ENCODE data around the gene SND1.

SND1 gene

DNA sequence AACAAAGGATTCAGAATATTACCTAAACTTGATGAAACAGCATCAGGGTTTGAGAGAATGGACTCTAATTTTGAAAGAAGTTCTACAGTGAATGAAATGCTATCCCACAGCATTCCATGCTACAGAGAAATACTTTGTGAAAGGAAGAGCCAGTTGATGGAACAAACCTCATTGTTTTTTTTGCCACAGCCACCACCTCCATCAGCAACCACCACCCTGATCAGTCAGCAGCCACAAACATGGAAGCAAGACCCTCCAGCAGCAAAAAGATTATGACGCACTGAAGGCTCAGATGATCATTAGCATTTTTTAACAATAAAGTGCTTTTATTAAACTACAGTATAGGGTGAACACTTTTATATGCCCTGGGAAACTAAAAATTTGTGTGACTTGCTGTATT is 280.5 kb downstream of the SND1 start:
- no peak for DNase-seq (ENCODE audit: low read depth in 2 of 2)

DNA sequence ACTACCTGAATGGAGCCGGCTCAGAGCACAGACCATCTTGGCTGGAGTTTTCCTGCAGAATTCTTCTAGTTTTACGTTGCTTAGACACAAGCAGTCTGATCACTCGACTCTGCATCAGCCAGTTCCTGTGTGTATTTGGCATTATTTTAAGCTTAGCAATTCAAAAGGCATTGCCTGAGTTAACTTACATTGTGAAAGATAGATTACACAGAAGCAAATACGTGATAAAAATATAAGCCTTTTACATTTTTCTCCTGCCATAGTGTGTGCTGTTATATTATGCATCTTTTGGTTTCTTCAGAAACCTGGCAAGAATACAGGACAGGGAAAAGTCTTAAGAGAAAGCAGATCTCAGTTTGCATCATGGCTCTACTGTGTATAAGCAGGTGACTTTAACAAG is 281.2 kb downstream of the SND1 start:
- DNase-seq (ENCODE audit: low read depth in 2 of 2): no peak

DNA sequence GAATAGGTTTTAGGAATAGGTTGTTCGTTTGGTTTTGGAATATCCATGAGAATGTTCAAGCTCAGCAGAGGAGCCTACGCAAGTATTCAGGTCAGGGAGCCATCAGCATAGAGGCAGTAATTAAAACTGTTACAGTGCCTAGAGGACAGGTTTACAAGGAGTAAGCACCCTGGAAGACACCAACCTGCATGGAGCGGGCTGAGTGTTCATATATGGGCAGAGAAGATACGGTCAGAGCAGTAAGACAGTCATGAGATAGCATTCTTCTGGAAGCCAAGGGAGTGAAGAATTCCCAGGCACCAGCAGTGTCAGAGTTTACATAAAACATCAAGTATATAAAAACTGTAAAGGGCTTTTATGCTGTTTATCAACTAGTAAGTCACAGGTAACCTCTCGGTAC is 282.7 kb downstream of the SND1 start:
- DNase-seq (ENCODE audit: low read depth in 2 of 2): no peak

DNA sequence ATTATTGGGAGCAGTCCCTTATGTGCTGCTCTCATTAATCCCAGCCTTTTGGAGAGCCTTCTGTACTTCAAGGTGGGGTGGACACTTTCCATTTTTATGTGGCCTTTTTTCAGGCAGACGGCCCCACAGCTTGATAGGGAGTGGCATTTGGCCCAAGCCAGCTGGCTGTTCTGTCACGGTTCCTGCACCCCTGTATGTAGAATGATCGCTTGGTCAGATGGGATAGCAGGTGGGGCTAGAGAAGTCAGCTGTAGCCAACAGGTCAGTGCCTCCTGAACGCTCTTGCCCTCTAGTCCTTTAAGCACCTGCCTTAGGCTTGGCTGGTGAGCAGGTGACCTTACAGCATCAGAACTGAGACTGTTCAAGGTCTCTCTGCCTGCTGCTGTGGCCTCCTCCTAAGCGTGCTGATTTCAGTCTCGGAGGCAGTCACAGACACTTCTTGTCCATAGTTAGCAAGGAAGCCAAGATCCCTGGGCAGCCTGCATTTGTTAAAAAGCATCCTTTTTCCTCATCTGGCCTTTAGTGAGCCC is 283.9 kb downstream of the SND1 start:
- DNase-seq (ENCODE audit: low read depth in 2 of 2): no peak

DNA sequence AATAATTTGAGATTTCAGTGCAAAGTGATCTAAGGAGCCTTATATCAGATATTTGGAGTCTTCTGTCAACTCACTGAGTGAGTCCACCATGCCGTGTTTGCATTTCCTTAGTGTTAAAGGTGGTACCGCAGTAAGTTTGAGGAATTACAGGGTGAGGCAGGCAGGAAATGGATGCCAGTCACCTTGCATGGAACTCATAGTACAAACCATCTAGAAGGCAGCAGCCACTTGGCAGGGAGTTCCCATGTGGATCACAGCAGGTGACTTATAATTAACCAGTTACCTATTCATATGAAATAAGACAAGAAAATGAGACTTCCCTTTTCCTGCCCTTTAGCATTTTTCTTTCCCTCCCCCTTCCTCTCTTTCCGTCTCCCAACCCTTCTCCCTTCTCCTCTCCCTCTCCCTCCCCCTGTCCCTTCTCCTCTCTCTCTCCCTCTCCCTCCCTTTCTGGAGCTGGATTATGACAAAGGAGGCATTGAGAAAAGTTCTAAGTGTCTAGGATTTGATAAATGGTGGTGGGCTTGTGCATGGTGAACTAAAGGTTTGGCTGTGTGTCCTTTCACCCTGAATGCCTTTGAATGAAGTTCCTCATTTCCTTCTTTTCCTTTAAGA is 285.2 kb downstream of the SND1 start:
- DNase-seq (ENCODE audit: low read depth in 2 of 2): no peak

DNA sequence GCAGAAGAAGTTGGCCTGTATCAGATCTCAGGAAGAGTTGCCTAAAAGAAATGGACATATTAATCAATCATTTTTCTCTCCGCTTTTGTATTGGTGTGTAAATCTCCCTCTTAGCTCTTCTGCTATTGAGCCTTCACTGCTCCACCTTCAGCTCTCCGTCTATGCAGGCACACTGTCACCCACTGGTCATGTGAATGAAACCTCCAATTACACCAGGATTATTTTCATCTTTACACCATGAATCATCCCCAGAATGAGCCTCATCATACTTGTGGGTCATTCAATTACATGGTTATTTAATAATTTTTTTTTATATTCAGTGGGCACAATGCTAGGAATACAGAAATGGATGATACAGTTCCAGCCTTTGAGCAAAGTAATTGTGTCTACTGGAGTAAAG is 286.6 kb downstream of the SND1 start:
- DNase-seq (ENCODE audit: low read depth in 2 of 2): no peak

DNA sequence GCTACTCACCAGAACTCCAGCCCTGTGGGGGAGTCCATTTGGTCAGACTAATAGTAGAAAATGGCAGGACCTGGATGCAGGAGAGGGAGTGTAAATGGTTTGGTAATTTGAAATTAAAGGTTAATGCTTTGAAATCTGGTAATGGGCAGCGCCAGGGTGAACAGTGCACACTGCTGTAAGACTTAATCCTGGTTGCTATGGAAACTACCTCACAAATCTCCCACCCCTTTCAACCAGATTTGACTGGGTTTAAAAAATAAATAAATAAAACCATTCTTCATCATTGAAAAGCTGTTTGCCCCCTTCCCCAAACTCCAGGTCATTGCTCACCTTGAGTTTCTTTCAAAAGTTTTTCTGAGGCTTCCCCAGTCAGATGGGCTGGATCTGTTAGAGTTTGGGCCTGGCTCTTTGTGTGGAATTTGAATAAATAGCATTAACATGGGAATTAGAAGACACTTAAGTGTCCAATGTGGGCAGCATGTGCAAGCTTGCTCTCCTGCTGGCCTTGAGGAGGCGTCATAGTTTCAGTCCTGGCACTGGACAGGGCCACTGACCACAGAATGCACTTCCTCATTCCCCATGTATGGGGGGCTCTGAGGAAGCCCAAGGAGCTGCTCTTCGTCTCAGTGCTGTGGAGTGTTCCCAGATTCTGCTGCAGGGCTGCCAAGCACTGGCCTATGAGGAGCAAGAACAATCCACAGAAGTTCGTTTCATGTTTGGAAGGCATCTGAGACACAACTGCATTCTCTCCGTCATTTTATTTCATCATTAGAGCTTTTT is 288.6 kb downstream of the SND1 start:
- DNase-seq (ENCODE audit: low read depth in 2 of 2): no peak

DNA sequence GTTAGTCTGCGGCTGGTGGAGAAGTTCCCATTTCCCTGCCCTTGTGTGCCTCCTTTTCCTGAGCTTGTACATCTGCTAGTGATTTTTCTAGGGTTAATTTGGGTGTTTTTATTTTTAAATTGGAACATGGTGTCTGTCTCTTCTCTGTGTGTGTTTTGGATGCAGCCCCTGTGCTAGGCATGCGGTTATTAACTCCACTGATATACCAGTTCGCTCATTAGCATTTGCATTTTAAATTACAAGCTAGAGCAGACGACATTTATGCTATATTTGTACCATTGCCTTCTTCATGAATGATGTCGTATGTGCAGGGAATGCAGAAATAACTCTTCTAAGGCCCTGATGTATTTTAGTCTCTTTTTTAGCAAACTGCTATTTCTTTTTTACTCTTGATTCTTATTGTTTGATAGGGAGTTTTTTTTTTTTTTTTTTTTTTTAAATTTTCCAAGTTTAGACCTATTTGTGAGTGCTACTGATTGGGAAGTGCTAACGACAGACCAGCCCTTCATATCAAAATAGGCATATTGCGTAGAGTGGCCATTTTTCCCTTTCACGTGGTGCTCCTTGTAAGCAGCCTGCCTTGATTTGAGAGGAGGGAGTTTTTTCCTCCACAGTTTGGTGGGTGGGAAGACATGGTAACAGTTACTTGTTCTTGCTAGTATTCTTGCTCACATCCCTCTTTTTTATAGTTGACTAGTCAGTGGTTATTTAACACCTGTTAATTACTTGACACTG is 289.6 kb downstream of the SND1 start:
- DNase-seq (ENCODE audit: low read depth in 2 of 2): no peak

DNA sequence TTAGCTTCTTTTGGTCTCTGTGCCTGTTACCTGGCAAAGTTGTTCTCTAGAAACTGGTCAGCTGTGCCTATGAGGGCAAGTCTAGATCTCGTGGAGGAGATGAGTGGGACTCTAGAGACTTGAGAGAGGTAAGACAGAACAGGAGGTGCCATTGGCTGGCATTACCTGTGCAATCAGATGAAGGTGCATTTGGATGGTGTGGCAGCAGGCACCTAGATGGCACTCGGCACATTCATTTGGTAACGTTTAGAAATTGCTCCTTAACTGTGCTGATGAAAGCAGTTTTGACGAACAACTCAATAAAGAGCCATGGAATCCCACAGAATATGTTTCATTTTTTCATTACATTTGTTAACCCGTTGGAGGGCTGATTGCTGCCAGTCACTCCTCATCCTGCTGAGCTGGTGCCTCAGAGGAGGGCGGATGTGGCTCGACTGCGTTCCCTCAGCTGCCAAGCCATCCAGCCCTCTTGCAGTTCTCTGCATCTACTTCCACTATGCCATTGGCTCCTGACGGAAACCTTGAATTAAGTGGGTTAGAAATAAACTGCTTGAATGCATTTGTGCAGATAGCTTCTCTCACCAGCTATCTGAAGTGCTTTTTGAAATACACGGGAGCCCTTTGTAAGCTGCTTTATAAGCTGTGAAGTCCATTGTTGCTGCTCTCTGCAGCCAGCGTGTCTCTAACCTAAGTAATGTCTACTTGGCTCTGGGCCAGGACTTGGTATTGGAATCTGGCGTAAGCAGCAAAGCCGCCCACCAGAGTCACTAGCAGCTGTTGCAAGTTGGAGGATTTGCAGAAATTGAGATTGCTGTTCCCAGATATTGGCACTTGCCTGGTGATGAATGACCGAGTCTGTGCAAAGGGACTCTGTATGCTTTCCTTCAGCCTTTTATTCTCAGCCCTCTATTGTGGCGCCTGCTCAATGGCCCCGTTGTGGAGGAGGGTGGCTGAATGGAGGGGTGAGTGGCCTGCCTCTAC is 291.8 kb downstream of the SND1 start:
- no peak for DNase-seq (ENCODE audit: low read depth in 2 of 2)

DNA sequence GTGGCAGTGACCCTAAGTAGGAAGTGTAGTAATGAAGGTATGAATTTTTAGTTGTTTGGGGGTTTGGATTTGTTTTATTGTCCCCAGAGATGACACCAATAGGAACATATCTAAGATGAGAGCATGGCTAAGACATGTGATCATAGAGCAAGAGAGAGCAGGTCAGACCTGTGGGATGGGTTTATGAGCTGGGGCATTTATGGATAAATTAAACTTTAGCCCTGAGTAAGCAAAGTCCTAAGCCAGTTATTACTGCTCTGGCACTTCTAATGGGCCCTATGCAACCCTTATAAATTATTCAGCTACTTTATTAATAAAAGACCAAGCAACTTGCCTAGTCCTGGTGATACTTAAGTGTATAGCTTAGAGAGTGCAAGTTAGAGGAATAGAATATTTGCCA is 294.1 kb downstream of the SND1 start:
- DNase-seq (ENCODE audit: low read depth in 2 of 2): no peak

DNA sequence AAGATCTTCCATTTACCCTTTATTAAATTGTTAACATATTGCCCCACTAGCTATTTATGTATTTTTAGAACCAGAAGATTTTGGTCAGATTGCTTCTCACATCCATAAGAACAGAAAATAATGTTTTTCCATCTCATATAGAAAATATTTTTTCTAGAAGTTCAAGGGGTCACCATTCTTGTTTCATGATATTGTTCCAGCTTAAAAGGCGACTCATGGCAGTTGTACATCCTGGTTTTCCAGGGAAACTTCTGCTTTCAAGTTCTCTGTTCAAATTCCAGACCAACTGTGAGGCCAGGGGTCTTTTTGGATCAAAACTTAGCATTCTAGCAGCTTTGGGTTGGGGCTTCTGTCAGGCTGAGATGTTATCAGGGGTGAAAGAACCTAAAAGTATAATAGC is 294.9 kb downstream of the SND1 start:
- DNase-seq (ENCODE audit: low read depth in 2 of 2): no peak

DNA sequence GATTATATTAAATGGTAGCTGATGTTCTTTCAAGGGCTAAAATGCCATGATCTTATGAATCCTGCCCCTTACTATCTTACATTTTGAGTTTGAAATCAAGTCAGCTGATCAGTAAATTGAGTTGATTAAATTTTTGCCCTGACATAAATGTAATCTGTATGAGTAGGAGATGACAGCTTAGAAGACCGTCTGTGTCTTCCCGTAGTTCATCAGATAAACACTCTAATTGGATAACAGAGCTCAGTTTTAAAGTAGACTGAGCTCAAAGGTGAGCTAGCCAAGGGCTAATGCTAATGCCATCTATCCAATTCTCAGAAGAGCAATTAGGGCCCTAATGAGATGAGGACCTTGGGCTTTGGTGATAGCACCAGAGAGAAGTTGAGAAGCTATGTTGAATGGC is 296.3 kb downstream of the SND1 start:
- DNase-seq (ENCODE audit: low read depth in 2 of 2): no peak

DNA sequence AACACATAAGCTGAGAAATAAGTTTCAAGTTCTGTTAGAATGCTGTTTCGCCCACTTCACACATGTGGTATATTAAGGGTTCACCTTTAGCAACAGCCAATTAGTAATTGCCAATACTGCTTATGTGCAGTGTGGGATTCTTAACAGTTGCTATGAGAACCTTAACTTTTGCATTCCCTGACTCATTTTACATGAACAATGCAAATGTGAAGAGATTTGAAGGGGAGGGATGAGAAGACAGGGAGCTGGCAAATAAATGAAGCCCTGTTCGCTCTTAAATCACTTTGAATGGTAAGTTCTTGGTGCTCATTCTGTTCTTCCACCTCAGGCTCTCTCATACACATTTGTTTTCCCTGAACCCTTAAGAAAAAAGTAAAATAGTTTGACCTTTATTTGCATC is 296.9 kb downstream of the SND1 start:
- no peak for DNase-seq (ENCODE audit: low read depth in 2 of 2)

DNA sequence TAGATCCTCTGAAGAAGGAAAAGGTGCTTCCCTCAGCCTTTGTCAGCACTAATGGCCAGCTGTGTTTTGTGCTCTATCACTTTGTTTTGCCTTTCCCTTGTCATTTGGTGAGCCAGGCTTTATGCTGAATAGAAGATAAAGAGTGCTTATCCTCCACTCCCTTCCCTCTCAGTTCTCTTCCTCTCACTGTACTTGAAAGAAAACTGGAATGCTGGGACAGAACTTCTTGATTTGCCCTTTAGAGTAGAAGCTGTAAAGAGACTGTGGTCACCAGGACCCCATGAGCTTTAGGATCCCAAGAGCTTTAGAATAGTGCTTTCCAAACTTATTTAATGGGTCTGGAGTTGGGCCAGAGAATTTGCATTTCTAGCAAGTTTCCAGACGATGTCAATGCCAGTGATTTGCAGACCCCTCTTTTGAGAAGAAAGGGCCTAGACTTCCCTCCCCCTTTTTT is 297.8 kb downstream of the SND1 start:
- DNase-seq (ENCODE audit: low read depth in 2 of 2): no peak

DNA sequence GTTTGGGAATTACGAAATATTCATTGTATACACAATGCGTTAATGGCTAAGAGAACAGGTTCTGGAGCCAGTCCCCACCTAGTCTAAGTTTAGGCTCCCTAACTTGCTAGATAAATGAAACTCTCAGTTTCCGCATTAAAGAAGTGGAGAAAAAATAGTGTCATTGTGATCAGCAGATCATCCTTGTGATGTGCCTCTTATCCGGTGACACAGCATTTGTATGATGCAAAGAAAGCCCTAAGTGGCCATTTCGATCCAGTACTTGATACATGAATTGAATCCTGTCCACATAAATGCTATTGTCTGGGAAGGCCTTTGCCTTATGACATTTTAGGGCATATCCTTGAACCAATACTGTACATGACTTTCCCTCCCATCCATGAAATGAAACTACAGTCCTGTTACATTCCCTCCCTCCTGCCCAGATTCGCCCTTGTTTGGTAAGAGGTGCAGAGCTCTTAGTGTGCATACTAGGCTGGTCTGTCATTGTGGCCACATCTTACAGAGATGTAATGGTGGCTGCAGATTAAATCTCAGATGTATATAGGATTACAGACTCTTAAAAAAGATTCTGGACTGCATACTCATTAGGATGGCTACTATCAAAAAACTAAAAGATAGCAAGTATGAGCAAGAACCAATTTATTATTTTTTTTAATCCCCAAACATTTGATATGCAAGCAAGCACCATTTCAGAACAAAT is 298.4 kb downstream of the SND1 start:
- no peak for DNase-seq (ENCODE audit: low read depth in 2 of 2)

DNA sequence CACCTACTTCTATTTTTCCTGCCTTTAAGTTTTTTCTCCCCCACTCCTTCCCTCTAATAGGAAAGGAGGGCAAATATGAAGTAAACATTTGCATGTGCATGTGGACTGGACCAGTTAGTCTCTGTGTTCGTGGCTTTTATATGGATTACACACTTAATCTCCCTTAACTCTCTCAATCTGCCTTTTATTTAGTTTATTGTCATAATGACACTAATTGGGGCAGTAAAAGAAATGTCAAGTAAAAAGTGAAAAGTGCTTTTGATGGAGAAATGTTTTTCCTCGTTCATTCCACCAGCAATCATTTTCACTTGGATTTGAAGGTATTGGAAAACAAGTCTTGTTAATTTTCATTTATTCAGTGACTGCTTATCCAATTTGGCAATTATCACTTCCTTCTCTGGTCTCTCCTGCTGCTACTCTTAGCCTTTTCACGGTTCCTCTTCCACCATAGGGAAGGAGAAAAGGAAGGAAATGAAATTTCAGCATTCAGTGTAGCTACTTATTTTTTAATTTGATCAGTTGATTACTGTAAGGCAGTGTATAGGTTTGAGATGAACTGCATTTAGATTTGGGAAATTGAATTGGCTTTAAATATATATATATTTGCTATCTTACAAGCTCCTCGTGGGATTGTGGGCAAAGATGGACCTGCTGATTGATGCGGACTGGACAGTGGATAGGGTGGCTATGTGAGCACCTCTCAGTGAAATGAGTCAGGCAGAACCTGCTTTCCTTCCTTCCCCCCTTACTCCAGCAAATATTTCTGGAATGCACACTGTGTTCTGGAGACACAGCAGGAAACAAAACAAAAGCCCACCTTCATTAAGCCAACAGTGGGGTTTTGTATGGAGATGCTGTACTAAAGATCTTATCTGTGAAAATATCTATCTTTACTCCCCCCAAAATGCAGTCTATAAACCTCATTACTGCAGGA is 301.7 kb downstream of the SND1 start:
- DNase-seq (ENCODE audit: low read depth in 2 of 2): no peak

DNA sequence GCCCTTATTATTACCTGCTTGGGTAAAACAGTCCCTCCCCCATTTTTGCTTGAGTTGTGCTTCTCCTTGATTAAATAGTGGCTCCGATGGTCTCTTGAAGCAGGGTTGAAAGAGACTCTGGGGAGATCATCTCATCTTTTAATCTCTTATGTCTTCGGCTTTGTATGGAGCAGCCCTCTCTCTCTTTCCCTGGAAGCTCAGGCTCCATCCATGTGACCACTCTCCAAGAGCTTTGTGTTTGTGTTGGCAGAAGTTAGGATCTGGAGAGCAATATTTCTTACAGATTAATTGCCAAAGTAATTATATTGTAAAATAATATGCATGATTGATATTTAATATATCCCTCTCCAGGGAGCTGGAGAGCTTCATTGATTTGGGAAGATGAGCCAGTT is 302.4 kb downstream of the SND1 start:
- no peak for DNase-seq (ENCODE audit: low read depth in 2 of 2)

DNA sequence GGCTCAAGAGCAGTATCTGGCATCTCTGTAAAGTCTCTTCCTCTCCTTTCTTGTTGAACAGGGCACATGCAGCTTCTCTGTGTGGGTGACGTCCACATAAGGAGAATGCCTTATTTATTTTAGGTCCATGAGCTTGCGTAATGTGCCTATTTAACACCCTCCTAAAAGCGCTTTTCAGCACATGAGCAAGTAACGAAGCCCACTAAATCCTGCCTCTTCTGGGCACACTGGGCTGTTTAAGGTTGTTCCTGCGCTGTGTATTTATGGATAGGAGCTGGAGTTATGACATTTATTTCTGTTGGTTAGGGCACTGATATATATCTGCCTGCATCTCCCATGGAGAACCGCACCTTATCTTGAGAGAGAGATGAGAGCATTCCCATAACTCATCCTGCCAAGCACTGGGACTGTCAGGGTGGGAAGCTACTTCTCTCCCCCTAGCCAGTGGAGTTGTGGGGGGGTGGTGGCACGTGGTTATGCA is 303.1 kb downstream of the SND1 start:
- no peak for DNase-seq (ENCODE audit: low read depth in 2 of 2)

DNA sequence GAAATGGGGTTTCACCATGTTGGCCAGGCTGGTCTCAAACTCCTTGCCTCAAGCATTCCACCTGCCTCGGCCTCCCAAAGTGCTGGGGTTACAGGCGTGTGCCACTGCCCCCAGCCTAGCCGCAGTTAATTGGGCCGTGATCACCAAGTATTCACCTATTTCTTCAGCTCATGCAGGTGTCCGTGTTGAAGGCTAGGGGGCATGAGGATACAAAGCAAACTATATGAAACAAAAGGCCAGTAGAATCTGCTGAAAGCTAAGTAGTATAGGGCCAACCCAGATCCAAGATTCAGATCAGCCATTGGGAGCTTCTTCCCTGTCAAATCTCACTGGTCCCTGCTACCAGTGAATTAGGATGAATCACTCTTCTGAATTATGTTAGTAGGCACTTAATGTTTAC is 305.9 kb downstream of the SND1 start:
- DNase-seq (ENCODE audit: low read depth in 2 of 2): no peak

DNA sequence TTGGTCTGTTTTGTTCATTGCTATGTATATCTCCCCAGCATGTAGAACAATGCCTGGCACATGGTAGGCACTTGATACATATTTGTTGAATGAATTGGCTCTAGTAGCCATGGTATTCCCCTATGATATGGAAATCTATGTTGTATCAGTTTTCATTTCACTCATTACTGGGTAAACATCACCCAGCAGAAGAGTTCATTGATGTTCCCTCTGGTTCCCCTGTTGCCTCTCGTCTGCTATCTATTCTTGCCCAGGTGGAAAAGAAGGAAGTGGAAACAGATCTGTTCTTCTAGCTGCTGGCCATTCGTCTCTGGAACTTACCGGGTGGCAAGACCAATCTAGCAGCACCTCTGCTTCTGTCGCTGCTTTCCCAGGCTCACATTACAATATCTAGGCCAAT is 307.8 kb downstream of the SND1 start:
- DNase-seq (ENCODE audit: low read depth in 2 of 2): no peak

Measured in stimulated activated CD4-positive, alpha-beta T cell treated with anti-CD3 and anti-CD28 coated beads, Interleukin-4, amount 100 ng/mL, for 48 hours (primary cell).